ENCODE results near the gene CXCR2. TPM values are rescaled to one million over a fixed set of nuclear protein-coding genes. Genes with fewer than 3 reads are reported as not detected.

The CXCR2 gene
- polyA plus RNA-seq, 1 experiment = not detected

DNA sequence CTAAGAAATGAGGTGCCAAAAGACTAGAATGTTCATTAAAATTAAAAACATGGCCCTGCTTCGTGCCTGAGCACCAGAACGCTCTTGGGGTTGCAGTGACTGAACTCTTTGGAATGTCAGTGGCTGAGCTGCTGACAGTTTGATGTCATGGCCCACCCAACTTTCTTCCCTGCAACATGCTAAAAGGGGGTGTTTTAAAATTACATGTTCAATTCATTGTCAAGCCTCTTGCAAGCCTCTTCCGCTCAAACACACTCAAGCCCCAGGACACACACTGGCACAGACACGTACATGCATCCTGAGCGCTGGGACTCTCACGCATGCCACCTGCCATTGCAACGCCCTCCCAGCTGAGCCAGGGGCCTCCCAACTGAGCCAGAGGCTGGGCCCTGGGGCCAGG lies 44.1 kb upstream of the CXCR2 start:
- ChIA-PET POLR2A (no interaction called here), CTCF (interaction anchor here (0.9 to 6.2 kb wide), 8 partner anchors 10 to 629 kb away, joined by 3 to 39 read pairs (median 3); partner anchors contain the start of genes RUFY4 and TTLL4)
- TF ChIP-seq, protein P1, sequence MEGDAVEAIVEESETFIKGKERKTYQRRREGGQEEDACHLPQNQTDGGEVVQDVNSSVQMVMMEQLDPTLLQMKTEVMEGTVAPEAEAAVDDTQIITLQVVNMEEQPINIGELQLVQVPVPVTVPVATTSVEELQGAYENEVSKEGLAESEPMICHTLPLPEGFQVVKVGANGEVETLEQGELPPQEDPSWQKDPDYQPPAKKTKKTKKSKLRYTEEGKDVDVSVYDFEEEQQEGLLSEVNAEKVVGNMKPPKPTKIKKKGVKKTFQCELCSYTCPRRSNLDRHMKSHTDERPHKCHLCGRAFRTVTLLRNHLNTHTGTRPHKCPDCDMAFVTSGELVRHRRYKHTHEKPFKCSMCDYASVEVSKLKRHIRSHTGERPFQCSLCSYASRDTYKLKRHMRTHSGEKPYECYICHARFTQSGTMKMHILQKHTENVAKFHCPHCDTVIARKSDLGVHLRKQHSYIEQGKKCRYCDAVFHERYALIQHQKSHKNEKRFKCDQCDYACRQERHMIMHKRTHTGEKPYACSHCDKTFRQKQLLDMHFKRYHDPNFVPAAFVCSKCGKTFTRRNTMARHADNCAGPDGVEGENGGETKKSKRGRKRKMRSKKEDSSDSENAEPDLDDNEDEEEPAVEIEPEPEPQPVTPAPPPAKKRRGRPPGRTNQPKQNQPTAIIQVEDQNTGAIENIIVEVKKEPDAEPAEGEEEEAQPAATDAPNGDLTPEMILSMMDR (IDR thresholded peaks at IDR 0.05; ENCODE audit: insufficient read depth, low read depth, low read length) = no peak
- Histone ChIP-seq H3K4me3 (ENCODE audit: low read depth, low read length) (no peak overlapping the region), H3K36me3 (ENCODE audit: control insufficient read depth, insufficient read depth, low read length) (no peaks in the 10 kb centered on the region), H3K27me3 (ENCODE audit: control insufficient read depth, insufficient read depth, low read length) (peaks cover 20% of the 10 kb centered on the region)
- peak; percentile 94 for DNase-seq (ENCODE audit: low read depth)

DNA sequence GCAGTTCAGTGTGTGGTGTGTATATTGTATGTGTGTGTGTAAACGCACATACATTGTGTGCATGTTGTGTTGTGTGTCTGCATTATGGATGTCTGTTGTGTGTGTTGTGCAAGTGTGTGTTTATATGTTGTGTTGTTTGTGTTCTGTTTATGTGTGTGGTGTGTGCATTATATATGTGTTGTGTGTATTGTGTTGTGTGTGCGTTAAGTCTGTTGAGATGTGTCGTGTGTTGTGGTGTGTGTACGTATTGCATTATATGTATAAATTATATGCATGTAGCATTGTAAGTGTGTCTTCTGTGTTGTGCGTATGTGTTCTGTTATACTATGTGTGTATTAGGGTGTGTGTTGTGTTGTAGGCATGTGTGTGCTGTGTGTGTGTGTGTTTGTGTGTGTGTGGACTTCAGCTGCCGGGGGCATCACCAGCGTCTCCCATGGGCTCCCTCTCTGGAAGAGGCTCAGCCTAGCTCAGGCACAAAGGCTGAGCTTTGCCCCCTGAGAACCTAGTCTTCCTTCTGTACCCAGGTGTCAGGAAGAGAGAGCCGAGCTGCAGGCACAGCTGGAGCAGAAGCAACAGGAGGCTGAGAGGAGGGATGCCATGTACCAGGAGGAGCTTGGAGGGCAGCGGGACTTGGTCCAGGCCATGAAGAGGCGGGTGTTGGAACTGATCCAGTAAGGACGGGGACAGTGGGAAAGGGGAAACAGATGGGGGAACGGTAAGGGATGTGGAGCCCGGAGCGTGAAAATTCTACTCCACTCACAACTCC lies 43.1 kb upstream of the CXCR2 start:
- DNase-seq (ENCODE audit: low read depth) = no peak
- ChIA-PET POLR2A (no interaction called here), CTCF (interaction anchor here (0.6 to 6.2 kb wide), 3 partner anchors 14 to 628 kb away, joined by 3 to 39 read pairs (median 3); partner anchors contain the start of genes RUFY4 and TTLL4)
- H3K27me3 ChIP-seq (ENCODE audit: control insufficient read depth, insufficient read depth, low read length) = peaks cover 15% of the 10 kb centered on the region
- no peak overlapping the region for H3K4me3 ChIP-seq (ENCODE audit: low read depth, low read length)
- TF ChIP-seq, protein P1 (IDR thresholded peaks at IDR 0.05; ENCODE audit: insufficient read depth, low read depth, low read length) = no peak
- no peaks in the 10 kb centered on the region for H3K36me3 ChIP-seq (ENCODE audit: control insufficient read depth, insufficient read depth, low read length)

DNA sequence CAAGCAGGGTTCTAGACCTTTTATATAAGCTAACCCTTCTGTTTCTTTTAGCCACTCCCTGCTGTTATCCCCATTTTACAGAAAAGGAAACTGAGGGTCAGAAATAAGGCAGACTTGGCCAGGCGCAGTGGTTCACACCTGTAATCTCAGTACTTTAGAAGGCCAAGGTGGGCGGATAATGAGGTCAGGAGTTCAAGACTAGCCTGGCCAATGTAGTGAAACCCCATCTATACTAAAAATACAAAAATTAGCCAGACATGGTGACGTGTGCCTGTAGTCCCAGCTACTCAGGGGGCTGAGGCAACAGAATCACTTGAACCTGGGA lies 42.5 kb upstream of the CXCR2 start:
- Histone ChIP-seq H3K36me3 (ENCODE audit: control insufficient read depth, insufficient read depth, low read length) (no peaks in the 10 kb centered on the region), H3K27me3 (ENCODE audit: control insufficient read depth, insufficient read depth, low read length) (peaks cover 17% of the 10 kb centered on the region), H3K4me3 (ENCODE audit: low read depth, low read length) (no peak overlapping the region)
- ChIA-PET POLR2A (no interaction called here), CTCF (interaction anchor here (0.6 kb wide), 1 partner anchor 171 kb away, joined by 3 read pairs; no protein-coding TSS in a partner anchor)
- no peak for DNase-seq (ENCODE audit: low read depth)
- TF ChIP-seq, protein P1 (IDR thresholded peaks at IDR 0.05; ENCODE audit: insufficient read depth, low read depth, low read length) = no peak

DNA sequence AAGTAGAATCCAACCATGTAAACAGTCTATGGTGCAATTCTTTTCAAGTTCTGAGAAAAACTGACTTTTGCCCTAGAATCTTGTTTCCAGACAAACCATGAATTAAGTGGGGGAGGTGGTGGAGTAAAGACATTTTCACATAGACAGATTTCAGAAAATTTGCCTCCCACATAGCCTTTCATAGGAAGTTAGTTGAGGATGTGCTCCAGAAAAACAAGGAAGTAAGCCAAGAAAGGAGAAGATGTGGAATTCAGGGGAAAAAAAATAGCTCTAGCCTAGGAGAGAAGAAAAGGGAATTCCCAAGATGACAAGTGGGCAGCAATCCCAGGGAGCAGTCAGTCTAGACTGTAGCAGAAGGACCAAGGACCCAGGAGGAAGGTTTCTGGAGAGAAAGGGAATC lies 39.4 kb upstream of the CXCR2 start:
- Histone ChIP-seq H3K27me3 (ENCODE audit: control insufficient read depth, insufficient read depth, low read length) (peaks cover 15% of the 10 kb centered on the region), H3K36me3 (ENCODE audit: control insufficient read depth, insufficient read depth, low read length) (no peaks in the 10 kb centered on the region), H3K4me3 (ENCODE audit: low read depth, low read length) (no peak overlapping the region)
- TF ChIP-seq, protein P1 (IDR thresholded peaks at IDR 0.05; ENCODE audit: insufficient read depth, low read depth, low read length) = no peak
- ChIA-PET CTCF (interaction anchor here (1.8 kb wide), 1 partner anchor 18 kb away, joined by 5 read pairs; the partner anchor contains the start of gene RUFY4), POLR2A (no interaction called here)
- DNase-seq (ENCODE audit: low read depth) = no peak

DNA sequence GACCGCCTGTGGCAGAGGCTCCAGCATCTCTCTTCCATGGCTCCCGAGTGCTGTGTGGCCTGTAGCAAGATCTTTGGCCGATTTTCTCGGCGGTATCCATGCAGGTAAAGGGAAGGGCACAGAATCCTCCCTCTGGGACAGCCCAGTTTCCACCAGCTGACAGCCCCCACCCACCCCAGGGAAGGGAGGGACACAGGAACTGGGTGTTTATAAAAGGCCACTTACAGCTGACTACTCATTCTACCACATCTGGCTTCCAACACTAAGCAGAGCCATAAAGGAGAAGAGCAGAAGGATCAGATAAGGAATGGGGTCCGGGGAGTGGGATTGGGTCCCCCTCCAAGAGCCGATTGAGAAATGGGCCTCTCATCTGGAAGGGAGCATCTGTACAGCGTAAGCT lies 36.6 kb upstream of the CXCR2 start:
- no peak for DNase-seq (ENCODE audit: low read depth)
- POLR2A ChIA-PET = no interaction called here
- TF ChIP-seq, protein P1 (IDR thresholded peaks at IDR 0.05; ENCODE audit: insufficient read depth, low read depth, low read length) = no peak
- Histone ChIP-seq H3K36me3 (ENCODE audit: control insufficient read depth, insufficient read depth, low read length) (no peaks in the 10 kb centered on the region), H3K27me3 (ENCODE audit: control insufficient read depth, insufficient read depth, low read length) (peaks cover 21% of the 10 kb centered on the region), H3K4me3 (ENCODE audit: low read depth, low read length) (no peak overlapping the region)
- CTCF ChIA-PET = no interaction called here

Data from BJ (cell line).